Neural progenitor cell (in vitro differentiated cells): ENCODE data around the gene ZSCAN16. TPM values are rescaled to one million over a fixed set of nuclear protein-coding genes. Genes with fewer than 3 reads are reported as not detected.

Experiments used
- DNase-seq: peaks from one replicate; pipeline ENCODE4 v3.0.0-alpha.2; 2016; ENCODE audit warnings: low spot score
- H2AFZ ChIP-seq: fragments of 200-600 bp; sonication (generic); replicated peaks from 2 replicates; pipeline ENCODE4 v1.6.1; 2016; ENCODE audit warnings: antibody characterized with exemption
- H3F3A ChIP-seq: fragments of 200-600 bp; sonication (generic); 2 replicates; pipeline ENCODE4 v1.6.1; 2016; ENCODE audit warnings: antibody characterized with exemption, low read depth
- H3K27ac ChIP-seq: fragments of 200-600 bp; sonication (generic); 2 replicates; pipeline ENCODE4 v1.5.1; 2016; ENCODE audit warnings: mild to moderate bottlenecking
- H3K27me3 ChIP-seq: fragments of 200-600 bp; sonication (generic); 2 replicates; pipeline ENCODE4 v1.6.1; 2016; ENCODE audit warnings: mild to moderate bottlenecking, moderate library complexity
- H3K36me3 ChIP-seq: fragments of 200-600 bp; sonication (generic); 2 replicates; pipeline ENCODE4 v1.5.1; 2016
- H3K4me1 ChIP-seq: fragments of 200-600 bp; sonication (generic); 2 replicates; pipeline ENCODE4 v1.6.1; 2016; ENCODE audit warnings: mixed run types
- H3K4me2 ChIP-seq: fragments of 200-600 bp; sonication (generic); 2 replicates; pipeline ENCODE4 v1.6.1; 2016
- H3K4me3 ChIP-seq: fragments of 200-600 bp; sonication (generic); 2 replicates; pipeline ENCODE4 v1.5.1; 2016
- H3K79me2 ChIP-seq: fragments of 200-600 bp; sonication (generic); 2 replicates; pipeline ENCODE4 v1.6.1; 2016; ENCODE audit warnings: low read depth
- H3K9ac ChIP-seq: fragments of 200-600 bp; sonication (generic); 2 replicates; pipeline ENCODE4 v1.6.1; 2016
- H3K9me3 ChIP-seq: fragments of 200-600 bp; sonication (generic); 2 replicates; pipeline ENCODE4 v1.5.1; 2016; ENCODE audit warnings: low read depth
- H4K20me1 ChIP-seq: fragments of 200-600 bp; sonication (generic); 2 replicates; pipeline ENCODE4 v1.6.1; 2016; ENCODE audit warnings: low read depth
- H3K27ac Mint-ChIP-seq: 3 replicates; pipeline ENCODE4 v1.8.0; 2021; ENCODE audit warnings: mixed read lengths
- H3K27me3 Mint-ChIP-seq: 2 replicates; pipeline ENCODE4 v1.8.0; 2022; ENCODE audit warnings: low read depth, mild to moderate bottlenecking, inconsistent platforms, moderate library complexity, mixed read lengths; ENCODE audit not compliant: insufficient read depth
- H3K36me3 Mint-ChIP-seq: 3 replicates; pipeline ENCODE4 v1.8.0; 2021; ENCODE audit warnings: mixed read lengths
- H3K4me1 Mint-ChIP-seq: 3 replicates; pipeline ENCODE4 v1.8.0; 2021; ENCODE audit warnings: mixed read lengths
- H3K4me3 Mint-ChIP-seq: 3 replicates; pipeline ENCODE4 v1.8.0; 2021; ENCODE audit warnings: mild to moderate bottlenecking, moderate library complexity, mixed read lengths
- H3K9me3 Mint-ChIP-seq: 3 replicates; pipeline ENCODE4 v1.8.0; 2020; ENCODE audit warnings: mixed read lengths
- EZH2 ChIP-seq: fragments of 200-600 bp; sonication (generic); IDR thresholded peaks from 2 replicates; pipeline ENCODE4 v1.6.1; 2017; ENCODE audit warnings: antibody characterized with exemption, mild to moderate bottlenecking, moderate library complexity
- EZH2phosphoT487 ChIP-seq: fragments of 200-600 bp; sonication (generic); IDR thresholded peaks from 2 replicates; pipeline ENCODE4 v1.6.1; 2017; ENCODE audit warnings: antibody characterized with exemption
- total RNA-seq: library from RNA; depleted of rRNA; stranded (reverse); fragments of >200 nt; gene quantifications from 2 replicates; pipeline ENCODE4 v1.2.3, GENCODE V29; 2015; ENCODE audit warnings: low replicate concordance
- TF ChIP-seq, protein P1 (sequence below): fragments of 200-600 bp; sonication (generic); IDR thresholded peaks from 2 replicates; pipeline ENCODE4 v1.5.1; 2017; ENCODE audit warnings: antibody characterized with exemption, mild to moderate bottlenecking

ZSCAN16 gene
- total RNA-seq, 1 donor from 2014 or later = 17.7 TPM

DNA sequence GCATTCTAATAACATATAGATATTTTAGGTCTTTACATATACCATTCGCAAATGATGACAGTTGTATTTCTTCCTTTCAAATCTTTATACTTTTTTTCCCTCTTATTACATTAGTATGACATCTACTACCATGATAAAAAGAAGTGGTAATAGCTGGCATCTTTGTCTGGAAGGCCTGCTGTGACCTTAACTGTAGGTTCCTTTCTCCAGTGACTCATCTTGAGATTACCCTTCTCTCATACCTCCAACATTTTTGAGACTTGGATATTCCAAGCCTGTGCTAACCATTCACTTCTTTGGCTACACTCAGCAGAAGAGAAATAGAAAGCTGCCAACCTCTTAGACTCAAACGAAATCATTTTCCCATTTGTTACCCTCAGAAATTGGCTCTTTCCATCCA is 47.6 kb downstream of the ZSCAN16 start:
- no peak overlapping the region for H2AFZ ChIP-seq
- H3K79me2 ChIP-seq = no peaks in the 10 kb centered on the region
- H3K4me1 ChIP-seq = no peaks in the 10 kb centered on the region
- H3K9me3 ChIP-seq = no peaks in the 10 kb centered on the region
- peaks cover 11% of the 10 kb centered on the region for H3K36me3 Mint-ChIP-seq
- TF ChIP-seq, protein P1, sequence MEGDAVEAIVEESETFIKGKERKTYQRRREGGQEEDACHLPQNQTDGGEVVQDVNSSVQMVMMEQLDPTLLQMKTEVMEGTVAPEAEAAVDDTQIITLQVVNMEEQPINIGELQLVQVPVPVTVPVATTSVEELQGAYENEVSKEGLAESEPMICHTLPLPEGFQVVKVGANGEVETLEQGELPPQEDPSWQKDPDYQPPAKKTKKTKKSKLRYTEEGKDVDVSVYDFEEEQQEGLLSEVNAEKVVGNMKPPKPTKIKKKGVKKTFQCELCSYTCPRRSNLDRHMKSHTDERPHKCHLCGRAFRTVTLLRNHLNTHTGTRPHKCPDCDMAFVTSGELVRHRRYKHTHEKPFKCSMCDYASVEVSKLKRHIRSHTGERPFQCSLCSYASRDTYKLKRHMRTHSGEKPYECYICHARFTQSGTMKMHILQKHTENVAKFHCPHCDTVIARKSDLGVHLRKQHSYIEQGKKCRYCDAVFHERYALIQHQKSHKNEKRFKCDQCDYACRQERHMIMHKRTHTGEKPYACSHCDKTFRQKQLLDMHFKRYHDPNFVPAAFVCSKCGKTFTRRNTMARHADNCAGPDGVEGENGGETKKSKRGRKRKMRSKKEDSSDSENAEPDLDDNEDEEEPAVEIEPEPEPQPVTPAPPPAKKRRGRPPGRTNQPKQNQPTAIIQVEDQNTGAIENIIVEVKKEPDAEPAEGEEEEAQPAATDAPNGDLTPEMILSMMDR = no peak
- TF ChIP-seq EZH2 (no peak), EZH2phosphoT487 (no peak)
- H3K27ac ChIP-seq = no peak overlapping the region
- H3K4me2 ChIP-seq = no peak overlapping the region
- H3K9ac ChIP-seq = no peak overlapping the region
- H3K4me1 Mint-ChIP-seq = no peaks in the 10 kb centered on the region
- H3F3A ChIP-seq = no peaks in the 10 kb centered on the region
- H3K27ac Mint-ChIP-seq = no peak overlapping the region
- no peaks in the 10 kb centered on the region for H3K36me3 ChIP-seq
- peaks cover 26% of the 10 kb centered on the region for H3K27me3 ChIP-seq
- peaks cover 5% of the 10 kb centered on the region for H3K27me3 Mint-ChIP-seq
- peaks cover 5% of the 10 kb centered on the region for H3K9me3 Mint-ChIP-seq
- DNase-seq = no peak
- H4K20me1 ChIP-seq = no peaks in the 10 kb centered on the region
- H3K4me3 Mint-ChIP-seq = no peak overlapping the region
- H3K4me3 ChIP-seq = no peak overlapping the region

DNA sequence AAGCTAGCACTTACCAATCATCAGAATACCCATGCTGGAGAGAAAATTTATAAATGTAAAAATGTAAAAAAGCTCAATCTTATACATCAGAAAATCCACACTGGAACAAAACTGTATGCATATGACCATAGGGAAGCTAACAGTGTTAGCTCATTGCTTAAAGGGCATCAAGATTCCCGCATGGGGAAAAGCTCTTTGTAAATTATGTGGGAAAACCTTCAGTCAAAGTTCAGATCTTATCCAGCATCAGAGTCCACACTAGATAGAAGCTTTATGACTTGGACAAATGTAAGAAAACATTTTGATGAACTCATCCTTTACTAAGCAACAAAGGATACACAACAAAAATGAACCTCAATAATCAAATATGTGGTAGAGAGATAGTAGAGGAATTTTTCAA is 52.0 kb downstream of the ZSCAN16 start:
- Histone ChIP-seq H4K20me1 (no peaks in the 10 kb centered on the region), H3K4me3 (no peak overlapping the region), H3K9ac (no peak overlapping the region), H2AFZ (no peak overlapping the region), H3K4me1 (no peaks in the 10 kb centered on the region), H3K36me3 (no peaks in the 10 kb centered on the region), H3K27me3 (peaks cover 32% of the 10 kb centered on the region), H3K4me2 (no peak overlapping the region), H3F3A (no peaks in the 10 kb centered on the region), H3K79me2 (no peaks in the 10 kb centered on the region), H3K9me3 (no peaks in the 10 kb centered on the region), H3K27ac (no peak overlapping the region)
- no peak for DNase-seq
- no peak overlapping the region for H3K27ac Mint-ChIP-seq
- peaks cover 9% of the 10 kb centered on the region for H3K27me3 Mint-ChIP-seq
- no peaks in the 10 kb centered on the region for H3K4me1 Mint-ChIP-seq
- no peak overlapping the region for H3K4me3 Mint-ChIP-seq
- peaks cover 14% of the 10 kb centered on the region for H3K9me3 Mint-ChIP-seq
- H3K36me3 Mint-ChIP-seq = peaks cover 6% of the 10 kb centered on the region
- TF ChIP-seq EZH2phosphoT487 (no peak), EZH2 (no peak)
- TF ChIP-seq, protein P1 = no peak

Other genes starting within 250 kb of the ZSCAN16 start
- gene OR2B2, start 212.2 kb upstream of the ZSCAN16 start, total RNA-seq = not detected in 2 replicates
- gene OR2B6, start 167.4 kb upstream of the ZSCAN16 start, total RNA-seq = 0.22 TPM in 1 of 2 replicates, not detected in the other
- 1.9 and 2.1 TPM in 2 replicates for gene ZNF165, start 44.0 kb upstream of the ZSCAN16 start, total RNA-seq
- gene ZKSCAN8, start 17.3 kb downstream of the ZSCAN16 start, total RNA-seq = 42.7 and 43.1 TPM in 2 replicates
- gene ZSCAN9, start 100.7 kb downstream of the ZSCAN16 start, total RNA-seq = 34.6 and 34.7 TPM in 2 replicates
- 5.9 and 9.8 TPM in 2 replicates for gene ZKSCAN4, start 127.7 kb downstream of the ZSCAN16 start, total RNA-seq
- gene NKAPL, start 134.7 kb downstream of the ZSCAN16 start, total RNA-seq = not detected in 2 replicates
- 36.8 and 40.5 TPM in 2 replicates for gene ZSCAN26, start 142.5 kb downstream of the ZSCAN16 start, total RNA-seq
- 13.6 and 13.8 TPM in 2 replicates for gene PGBD1, start 157.0 kb downstream of the ZSCAN16 start, total RNA-seq
- 6.6 and 8.3 TPM in 2 replicates for gene ZSCAN31, start 211.5 kb downstream of the ZSCAN16 start, total RNA-seq
- 9.0 and 12.3 TPM in 2 replicates for gene ZKSCAN3, start 225.3 kb downstream of the ZSCAN16 start, total RNA-seq